Stimulated activated CD4-positive, alpha-beta T cell treated with anti-CD3 and anti-CD28 coated beads, Interleukin-4, amount 100 ng/mL, for 24 hours (primary cell): ENCODE results near the gene ATP11A.
"Not testable (repeated sequence)": the region's sequence is repeated elsewhere in the genome, so short reads cannot be mapped to it uniquely, and the experiment has no call there.

ENCODE experiments used
- DNase-seq: peaks from one replicate; pipeline ENCODE4 v3.0.0-alpha.2; 2020

Gene ATP11A

GRCh38 chr13:112870737-112871287, 181.0 kb downstream of the ATP11A start:
- no peak for DNase-seq

DNA sequence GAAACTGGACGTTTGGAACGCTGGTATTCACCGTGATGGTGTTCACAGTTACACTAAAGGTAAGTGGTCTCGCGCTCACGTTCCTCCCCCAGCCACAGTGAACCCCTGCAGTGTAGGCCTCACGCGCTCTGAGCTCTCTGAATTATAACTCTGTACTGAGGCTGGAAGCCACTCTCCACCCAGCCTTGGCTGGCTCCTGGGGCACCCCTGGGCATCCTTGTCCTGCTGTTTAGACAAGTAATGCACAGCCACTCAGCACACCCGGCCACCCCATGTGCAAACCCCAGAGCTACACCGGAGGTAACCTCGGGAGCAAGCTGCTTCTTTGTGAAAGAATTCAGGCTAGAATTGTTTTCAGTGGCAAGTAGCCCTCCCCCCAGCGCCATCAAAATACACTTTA, 181.9 kb downstream of the ATP11A start:
- DNase-seq: no peak

DNA sequence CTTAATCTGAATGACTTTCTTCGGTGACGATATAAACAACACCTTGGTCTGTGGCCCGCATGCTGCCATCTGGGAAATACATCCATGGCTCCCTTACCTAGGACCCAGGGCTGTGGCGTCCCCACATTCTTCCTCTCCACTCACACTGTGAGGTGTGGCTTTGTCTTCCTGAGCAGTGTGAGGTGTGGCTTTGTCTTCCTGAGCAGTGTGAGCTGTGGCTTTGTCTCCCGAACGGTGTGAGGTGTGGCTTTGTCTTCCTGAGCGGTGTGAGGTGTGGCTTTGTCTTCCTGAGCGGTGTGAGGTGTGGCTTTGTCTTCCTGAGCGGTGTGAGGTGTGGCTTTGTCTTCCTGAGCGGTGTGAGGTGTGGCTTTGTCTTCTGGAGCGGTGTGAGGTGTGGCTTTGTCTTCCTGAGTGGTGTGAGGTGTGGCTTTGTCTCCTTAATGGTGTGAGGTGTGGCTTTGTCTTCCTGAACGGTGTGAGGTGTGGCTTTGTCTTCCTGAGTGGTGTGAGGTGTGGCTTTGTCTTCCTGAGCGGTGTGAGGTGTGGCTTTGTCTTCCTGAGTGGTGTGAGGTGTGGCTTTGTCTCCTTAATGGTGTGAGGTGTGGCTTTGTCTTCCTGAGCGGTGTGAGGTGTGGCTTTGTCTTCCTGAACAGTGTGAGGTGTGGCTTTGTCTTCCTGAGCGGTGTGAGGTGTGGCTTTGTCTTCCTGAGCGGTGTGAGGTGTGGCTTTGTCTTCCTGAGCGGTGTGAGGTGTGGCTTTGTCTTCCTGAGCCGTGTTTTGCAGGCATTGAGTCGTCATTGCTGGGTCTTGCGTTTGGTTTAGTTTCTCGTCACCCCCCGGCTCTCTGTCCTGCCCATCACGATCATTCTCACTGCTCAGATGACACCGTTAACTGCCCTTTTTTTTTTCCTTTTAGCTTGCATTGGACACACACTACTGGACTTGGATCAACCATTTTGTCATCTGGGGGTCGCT, 183.1 kb downstream of the ATP11A start:
- DNase-seq: not testable (repeated sequence)

- peak; percentile 60 for DNase-seq
Observed at GRCh38 chr13:112873851-112874750, 184.3 kb downstream of the ATP11A start.

GRCh38 chr13:112874751-112875300, 185.0 kb downstream of the ATP11A start:
- no peak for DNase-seq

- DNase-seq: no peak
Observed at GRCh38 chr13:112875627-112876026, 185.8 kb downstream of the ATP11A start.

DNA sequence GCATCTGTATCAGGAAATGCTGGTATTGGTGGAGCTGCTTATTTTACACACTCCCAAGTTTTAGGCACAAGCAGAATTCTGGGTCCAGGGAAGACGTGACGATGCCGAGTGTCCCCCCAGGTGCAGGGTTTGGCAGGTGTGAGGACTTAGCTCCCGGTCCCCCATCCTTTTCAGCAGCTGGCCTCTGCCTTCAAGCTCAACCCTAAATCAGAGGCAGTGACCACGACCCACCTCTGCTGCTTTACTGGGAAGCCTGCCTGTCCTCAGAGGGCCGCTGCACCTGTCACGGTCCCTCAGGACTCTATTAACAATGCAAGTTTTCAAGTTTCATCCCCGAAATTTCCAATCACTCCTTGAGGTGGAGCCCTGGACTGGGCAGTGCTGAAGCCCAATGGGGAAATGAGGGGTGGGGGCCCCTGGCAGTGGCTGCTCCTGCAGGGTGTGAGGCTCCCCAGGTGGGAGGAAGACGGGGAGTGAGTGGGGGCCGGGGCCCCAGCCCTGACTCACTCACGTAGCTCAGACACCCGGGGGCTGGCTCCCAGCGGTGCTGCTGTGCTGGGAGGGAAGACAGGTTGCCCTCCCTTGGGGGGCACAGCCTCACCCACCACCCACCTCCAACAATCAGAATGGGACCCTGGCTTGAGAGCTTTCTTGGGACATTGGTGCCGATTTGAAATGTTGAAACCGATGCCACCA, 186.6 kb downstream of the ATP11A start:
- no peak for DNase-seq

GRCh38 chr13:112877066-112877465, 187.2 kb downstream of the ATP11A start:
- DNase-seq: no peak

DNA sequence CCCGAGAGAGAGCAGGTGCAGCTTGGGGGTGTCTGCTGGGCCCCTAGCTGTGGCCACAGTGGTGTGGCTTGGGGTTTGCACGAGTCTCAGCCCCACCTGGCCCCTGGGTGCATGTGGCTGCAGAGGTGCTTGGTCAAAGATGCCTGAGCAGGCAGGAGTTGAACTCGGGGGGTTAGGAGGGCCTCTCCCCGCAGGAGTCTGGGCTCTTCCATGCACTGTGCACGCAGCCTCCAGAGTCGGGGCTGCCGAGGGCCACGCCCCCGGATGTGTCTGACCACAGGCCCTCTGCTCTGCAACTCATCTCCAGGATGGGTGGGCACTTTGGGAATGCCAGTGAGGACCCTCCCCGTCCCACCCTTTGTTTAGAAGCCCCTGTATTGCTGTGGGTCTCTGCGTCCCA, 187.7 kb downstream of the ATP11A start:
- DNase-seq: no peak

- DNase-seq: no peak
Observed at GRCh38 chr13:112877976-112878955, 188.4 kb downstream of the ATP11A start.

- no peak for DNase-seq
Observed at GRCh38 chr13:112879283-112879833, 189.5 kb downstream of the ATP11A start.

DNA sequence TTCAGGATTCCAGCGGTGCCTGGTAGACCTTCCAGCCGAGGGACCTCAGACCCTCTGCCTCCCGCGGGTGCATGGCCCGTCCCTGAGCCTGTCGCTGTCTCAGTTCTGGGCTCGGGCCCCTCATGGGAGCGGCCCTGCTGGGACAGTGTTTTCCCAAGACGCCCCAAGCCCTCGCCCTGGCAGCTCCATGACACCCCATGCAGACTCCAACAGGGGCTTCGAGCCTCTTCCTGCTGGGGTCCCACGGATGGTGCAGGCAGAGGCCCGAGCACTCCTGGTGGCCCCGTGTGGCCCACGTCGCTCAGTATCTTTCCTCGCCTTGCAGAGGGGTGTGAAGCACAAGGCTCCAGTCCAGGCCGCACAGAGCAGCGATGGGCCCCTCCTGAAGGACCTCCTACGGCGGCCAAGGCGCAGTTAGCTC, 190.4 kb downstream of the ATP11A start:
- no peak for DNase-seq

- DNase-seq: no peak
Observed at GRCh38 chr13:112880976-112881540, 191.2 kb downstream of the ATP11A start.

DNA sequence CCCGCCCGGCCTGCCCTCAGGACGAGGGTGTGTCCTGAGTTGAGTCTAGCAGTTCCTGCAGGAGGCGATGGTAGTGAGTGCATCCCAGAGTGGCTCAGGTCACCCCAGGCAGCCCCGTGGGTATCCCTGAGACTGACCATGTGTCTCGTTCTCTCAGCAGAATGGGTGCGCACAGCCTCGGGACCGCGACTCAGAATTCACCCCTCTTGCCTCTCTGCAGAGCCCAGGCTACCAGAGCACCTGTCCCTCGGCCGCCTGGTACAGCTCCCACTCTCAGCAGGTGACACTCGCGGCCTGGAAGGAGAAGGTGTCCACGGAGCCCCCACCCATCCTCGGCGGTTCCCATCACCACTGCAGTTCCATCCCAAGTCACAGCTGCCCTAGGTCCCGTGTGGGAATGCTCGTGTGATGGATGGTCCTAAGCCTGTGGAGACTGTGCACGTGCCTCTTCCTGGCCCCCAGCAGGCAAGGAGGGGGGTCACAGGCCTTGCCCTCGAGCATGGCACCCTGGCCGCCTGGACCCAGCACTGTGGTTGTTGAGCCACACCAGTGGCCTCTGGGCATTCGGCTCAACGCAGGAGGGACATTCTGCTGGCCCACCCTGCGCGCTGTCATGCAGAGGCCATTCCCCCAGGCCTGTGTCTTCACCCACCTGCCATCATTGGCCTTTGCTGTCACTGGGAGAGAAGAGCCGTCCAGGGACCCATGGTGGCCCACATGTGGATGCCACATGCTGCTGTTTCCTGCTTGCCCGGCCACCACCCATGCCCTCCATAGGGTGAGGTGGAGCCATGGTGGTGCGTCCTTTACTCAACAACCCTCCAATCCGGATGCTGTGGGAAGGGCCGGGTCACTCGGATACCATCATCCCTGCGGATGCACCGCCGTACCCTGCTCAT, 192.1 kb downstream of the ATP11A start:
- no peak for DNase-seq

- DNase-seq: no peak
Observed at GRCh38 chr13:112882555-112883024, 192.8 kb downstream of the ATP11A start.

GRCh38 chr13:112883241-112883945, 193.6 kb downstream of the ATP11A start:
- DNase-seq: no peak

DNA sequence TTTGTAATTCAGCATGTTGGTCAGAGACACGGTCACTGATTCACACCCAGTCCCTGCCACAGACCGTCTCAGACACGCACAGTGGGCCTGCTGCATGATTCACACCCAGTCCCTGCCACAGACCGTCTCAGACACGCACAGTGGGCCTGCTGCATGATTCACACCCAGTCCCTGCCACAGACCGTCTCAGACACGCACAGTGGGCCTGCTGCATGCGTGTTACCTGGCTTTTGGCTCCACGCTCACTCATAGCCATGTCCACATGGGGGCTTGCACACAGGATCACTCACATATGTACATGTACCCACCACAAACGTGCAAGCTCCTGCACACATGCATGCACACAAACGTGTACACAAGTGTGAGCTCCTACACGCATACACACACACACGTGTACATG, 194.9 kb downstream of the ATP11A start:
- not testable (repeated sequence) for DNase-seq

GRCh38 chr13:112885242-112885781, 195.5 kb downstream of the ATP11A start:
- no peak for DNase-seq
